Amniotic stem cell (primary cell): ENCODE data around the gene POLR1D.

ENCODE experiments used
- DNase-seq: peaks from one replicate; lab custom pipeline; 2025; lab: John Stamatoyannopoulos, UW

Gene POLR1D

DNA sequence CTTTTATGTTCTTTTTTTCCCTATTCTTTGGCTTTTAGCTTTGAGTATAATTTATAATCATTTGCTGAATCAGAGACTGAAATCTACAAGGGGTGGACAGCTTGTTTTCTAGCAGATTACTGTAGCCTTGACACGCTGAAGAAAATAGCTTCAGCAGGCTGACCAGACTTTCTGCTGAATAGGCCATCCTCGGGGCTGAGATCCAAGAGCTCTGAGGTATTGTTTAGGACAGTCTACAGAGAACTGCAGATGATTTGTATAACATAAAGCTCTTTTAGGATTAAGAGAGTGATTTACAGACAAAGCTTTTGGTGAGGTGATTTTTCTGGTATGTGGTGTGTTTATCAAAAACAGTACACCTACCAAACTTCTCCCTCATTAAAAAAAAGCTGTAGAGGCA lies 16.8 kb downstream of the POLR1D start:
- no peak for DNase-seq

DNA sequence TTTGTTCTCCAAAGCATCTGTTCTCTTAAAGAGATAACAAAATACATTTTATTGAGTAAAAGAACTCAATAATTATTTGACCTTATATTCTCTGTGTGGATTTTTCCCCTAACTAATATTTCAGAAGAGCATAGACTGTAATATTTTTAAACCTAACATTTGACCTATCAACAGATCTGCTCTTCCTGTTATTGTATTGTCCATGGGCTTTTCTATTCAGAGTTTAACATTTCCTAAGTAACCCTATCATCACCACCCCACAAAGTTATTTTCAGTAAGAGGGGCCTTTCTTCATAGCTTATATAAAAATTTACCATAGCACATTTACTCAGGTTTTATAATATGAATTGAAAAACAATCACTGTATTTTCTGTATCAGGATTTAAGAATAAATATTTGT lies 17.5 kb downstream of the POLR1D start:
- no peak for DNase-seq

DNA sequence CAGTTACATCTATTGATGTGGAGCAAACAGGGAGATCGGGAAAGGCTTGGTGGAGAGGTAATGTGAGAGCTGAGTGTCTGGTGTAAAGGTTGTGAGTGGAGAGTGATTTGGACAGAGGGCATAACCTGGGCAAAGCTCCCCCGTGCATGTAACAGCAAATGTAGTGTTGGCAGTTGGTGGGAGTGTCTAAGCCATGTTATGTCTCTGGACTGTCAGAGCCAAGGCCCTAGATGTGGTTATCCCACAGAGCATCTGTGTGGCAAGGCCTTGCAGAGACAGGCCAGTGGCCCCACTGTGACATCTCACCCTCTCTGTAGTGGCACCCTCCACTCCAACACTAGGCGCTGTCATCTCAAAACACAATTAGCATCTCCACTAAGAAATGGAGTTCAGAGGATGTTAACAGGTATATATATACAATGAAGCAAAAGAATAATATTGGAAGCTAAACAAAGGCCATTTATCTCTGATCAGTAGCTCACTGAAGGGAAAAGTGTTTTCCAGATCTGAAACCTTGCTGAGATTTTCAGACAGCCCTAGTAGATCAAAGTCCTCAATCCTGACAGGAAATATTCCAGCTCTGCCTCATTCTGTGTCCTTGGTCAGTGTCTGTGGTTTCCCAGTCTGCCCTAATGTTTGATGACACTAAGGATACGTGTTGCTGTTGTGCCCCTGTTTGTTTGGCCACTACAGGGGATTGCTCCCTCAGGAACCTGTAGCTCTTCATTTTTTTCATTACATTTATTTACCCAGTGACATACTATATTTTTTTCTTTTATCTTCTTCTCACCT lies 20.2 kb downstream of the POLR1D start:
- no peak for DNase-seq

DNA sequence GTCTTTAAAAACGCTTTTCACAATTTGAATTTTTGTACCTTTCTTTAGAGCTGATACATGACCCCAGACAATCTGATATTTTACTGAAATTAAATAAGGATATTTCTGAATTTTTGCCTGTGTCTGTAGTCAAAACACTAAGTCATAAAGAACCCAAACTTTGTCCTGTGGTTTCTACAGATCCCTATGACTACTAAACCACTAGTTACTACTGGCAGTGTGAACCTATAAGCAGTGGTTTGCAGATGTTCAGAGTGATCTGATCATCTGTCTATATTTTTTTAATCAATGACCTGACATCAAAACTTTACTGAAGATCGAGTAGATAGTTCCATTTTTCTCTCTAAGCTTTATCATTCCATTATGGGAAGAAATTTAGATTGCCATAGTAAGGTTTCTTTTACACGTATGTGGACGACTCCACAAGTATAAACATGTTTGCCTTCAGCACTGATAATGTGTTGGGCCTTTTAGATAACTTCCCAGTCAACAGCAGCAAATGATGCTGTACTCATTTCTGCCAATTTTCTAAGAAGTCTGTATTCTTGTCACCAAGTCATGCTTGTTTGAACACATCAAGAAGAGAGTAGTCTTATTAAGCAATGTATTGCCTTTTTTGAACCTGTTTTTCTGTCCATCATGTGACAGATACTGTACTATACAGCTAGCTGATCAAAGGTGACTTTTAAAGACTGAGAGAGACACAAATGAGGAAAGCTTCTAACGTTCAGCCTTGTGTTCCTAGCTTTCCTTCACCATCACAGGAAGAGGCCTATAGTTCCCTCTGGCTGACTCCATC lies 21.8 kb downstream of the POLR1D start:
- DNase-seq = no peak

GRCh38 chr13:27644302-27644701 lies 22.6 kb downstream of the POLR1D start:
- no peak for DNase-seq

GRCh38 chr13:27650312-27650711 lies 28.6 kb downstream of the POLR1D start:
- DNase-seq = no peak

DNA sequence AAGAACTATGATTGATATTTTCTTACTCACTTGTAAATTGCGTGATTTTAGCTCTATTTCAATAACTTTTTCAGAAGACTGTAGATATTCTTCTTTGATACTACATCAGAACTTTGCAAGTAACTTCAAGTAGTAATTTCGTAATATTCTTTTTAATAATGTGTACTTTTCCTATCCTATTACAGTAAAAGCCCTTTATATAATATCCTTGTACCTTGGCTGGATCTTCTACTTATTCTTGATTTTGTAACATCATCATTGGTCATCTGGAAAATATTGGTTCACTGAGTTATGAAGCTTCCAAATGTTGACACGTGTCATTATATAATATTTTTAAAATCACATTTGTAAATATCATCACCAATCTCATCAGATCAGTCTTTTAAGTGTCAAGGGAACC lies 32.4 kb downstream of the POLR1D start:
- no peak for DNase-seq

DNA sequence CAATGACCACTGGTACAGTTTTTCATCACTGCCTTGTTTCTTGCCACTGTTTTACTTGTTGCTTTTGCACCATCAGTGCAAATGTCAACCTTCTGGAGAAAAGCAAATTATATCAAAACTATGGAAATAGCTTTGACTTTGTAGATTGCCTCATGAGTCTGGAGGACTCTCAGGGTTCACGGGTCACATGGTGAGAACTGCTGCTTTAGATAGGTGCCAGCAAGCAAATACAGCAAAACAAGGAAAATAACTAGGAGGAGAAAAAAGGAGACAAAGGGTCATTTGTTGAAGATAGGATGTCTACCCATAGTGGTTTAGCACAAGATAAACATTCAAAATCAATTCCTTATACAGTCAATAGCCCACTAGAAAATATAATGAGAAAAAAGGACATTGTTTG lies 33.1 kb downstream of the POLR1D start:
- no peak for DNase-seq

DNA sequence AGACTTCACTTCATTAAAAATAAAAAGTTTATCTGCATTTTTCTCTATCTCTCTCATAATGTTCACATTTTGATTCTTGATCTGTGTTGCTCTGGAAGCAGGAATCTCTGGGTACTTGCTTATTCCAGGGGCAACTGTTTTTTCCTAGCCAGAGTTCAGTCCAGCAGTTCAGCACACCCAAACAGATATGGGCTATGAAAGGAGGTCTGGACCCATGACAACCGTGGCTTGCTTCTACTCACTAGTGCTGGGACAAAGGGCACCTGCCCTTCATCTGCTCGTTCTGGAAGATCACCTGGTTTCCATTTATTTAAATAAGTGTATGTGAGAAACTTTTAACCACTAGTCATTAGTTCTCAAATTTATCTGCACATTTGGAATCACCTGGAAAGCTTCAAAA lies 36.0 kb downstream of the POLR1D start:
- DNase-seq = no peak

- no peak for DNase-seq
Observed at GRCh38 chr13:27658546-27658945, 36.9 kb downstream of the POLR1D start.

- no peak for DNase-seq
Observed at GRCh38 chr13:27659145-27659865, 37.6 kb downstream of the POLR1D start.

- DNase-seq = no peak
Observed at GRCh38 chr13:27660511-27660910, 38.8 kb downstream of the POLR1D start.

GRCh38 chr13:27661017-27661416 lies 39.3 kb downstream of the POLR1D start:
- DNase-seq = no peak

- no peak for DNase-seq
Observed at GRCh38 chr13:27662738-27663470, 41.2 kb downstream of the POLR1D start.

- DNase-seq = no peak
Observed at GRCh38 chr13:27663947-27664346, 42.3 kb downstream of the POLR1D start.

DNA sequence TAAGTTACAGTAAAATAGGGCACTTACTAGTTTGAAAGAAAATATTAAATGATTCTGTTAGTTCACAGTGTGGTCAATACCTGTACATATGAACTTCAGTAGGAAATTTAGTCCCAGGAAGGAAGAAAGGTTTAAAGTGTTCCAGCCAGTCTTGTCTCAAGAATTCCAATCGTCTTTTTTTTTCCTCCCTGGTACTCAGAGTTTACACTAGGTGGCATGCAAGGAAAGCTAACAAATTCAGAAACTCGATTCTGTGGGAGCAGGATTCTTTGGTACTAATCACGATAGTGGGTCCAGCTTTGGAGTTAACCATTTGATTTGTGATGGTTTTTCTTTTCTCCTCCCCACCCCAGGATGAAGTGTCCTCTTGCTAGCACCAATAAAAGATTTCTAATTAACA lies 43.6 kb downstream of the POLR1D start:
- no peak for DNase-seq

DNA sequence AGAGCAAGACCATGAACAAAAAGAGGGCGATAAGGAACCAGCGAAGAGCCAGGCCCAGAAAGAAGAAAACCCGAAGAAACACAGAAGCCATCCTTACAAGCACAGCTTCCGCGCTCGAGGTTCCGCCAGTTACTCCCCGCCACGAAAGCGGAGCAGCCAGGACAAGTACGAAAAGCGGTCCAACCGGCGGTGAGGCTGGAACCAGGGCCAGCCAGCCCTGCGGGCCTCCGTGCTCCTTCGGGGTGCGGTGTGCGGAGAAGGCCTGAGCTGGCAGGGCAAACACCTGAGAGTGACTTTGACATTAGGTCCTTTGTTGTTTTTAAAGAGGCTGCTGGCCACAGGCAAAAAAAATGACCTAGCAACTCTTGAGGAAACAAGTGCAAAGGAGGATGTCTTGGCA lies 44.1 kb downstream of the POLR1D start:
- no peak for DNase-seq

DNA sequence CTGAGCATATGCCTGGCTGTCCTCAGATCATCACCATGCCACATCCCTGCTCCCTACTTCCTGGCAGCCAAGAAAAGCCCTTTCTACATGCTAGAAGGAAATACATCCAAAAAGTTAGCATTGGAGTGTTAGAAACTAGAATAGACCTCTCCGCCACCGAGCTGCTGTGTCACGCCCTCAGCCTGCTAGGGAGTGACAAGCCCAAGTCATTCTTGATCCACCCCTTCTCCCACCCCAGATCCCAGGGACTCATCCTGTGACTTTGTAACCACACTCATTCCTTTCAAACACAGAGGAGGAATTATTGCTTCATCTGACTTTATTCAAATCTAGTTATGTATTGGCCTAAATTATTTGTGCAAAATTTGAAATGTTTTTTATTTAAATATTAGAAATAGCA lies 45.3 kb downstream of the POLR1D start:
- DNase-seq = no peak

DNA sequence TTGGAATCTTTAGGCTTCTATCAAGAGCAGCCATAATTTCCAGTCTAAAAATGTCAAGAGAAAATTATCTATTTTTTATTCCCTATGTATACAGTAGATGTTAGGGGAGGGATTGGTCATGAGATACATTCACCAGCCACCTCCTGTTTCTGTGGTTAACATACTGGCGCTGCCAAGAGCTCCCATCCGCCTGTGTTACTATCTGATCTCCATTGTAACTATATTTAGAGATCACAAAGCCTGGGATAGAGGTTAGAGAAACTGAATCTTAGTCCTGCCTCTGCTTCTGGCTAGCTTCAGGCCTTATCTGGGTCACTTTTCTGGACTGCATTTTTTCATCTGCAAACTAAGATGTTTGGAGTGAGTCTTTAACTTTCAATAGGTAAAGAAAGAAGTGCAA lies 46.3 kb downstream of the POLR1D start:
- DNase-seq = no peak

- DNase-seq = no peak
Observed at GRCh38 chr13:27670861-27671260, 49.2 kb downstream of the POLR1D start.

GRCh38 chr13:27672025-27672424 lies 50.3 kb downstream of the POLR1D start:
- no peak for DNase-seq
